WTC11 (cell line): ENCODE measurements around the gene TSPAN1. TPM values are rescaled to one million over a fixed set of nuclear protein-coding genes. Genes with fewer than 3 reads are reported as not detected.

ENCODE experiments used
- ATAC-seq: fragments of 200-7000 bp; cut with Tn5 transposase; 2 replicates; pipeline ENCODE4 v1.10.0; 2021; ENCODE audit warnings: mild to moderate bottlenecking, moderate library complexity
- CTCF ChIA-PET: fragments of 300-600 bp; sonication (Branson Sonifier 250); formaldehyde crosslinking; loops from one replicate; lab custom pipeline; 2021; ENCODE audit warnings: antibody characterized with exemption; lab: Charles Lee
- POLR2A ChIA-PET: fragments of 350-600 bp; sonication (Branson Sonifier 250); formaldehyde crosslinking; loops from one replicate; lab custom pipeline; 2021; ENCODE audit warnings: antibody characterized with exemption; lab: Charles Lee
- DNase-seq: peaks from one replicate; pipeline ENCODE4 v3.0.0; 2021; ENCODE audit warnings: low spot score
- H3K27ac Mint-ChIP-seq: 2 replicates; pipeline ENCODE4 v1.8.0; 2021; ENCODE audit warnings: mixed read lengths
- H3K27me3 Mint-ChIP-seq: 2 replicates; pipeline ENCODE4 v1.8.0; 2021; ENCODE audit warnings: low read depth, mild to moderate bottlenecking, moderate library complexity, mixed read lengths
- H3K36me3 Mint-ChIP-seq: 2 replicates; pipeline ENCODE4 v1.8.0; 2021; ENCODE audit warnings: mixed read lengths
- H3K4me1 Mint-ChIP-seq: 2 replicates; pipeline ENCODE4 v1.8.0; 2022; ENCODE audit warnings: mixed read lengths
- H3K4me3 Mint-ChIP-seq: 2 replicates; pipeline ENCODE4 v1.8.0; 2021; ENCODE audit warnings: mild to moderate bottlenecking, moderate library complexity, mixed read lengths
- H3K9me3 Mint-ChIP-seq: 2 replicates; pipeline ENCODE4 v1.8.0; 2021; ENCODE audit warnings: mixed read lengths
- ATF2 ChIP-seq: sonication (generic); formaldehyde crosslinking; IDR thresholded peaks from 2 replicates; pipeline ENCODE4 v1.8.1; 2022; ENCODE audit warnings: low read depth, missing genetic modification reagents, borderline replicate concordance
- ATF6 ChIP-seq: sonication (generic); formaldehyde crosslinking; IDR thresholded peaks from 2 replicates; pipeline ENCODE4 v1.8.1; 2023; ENCODE audit warnings: mild to moderate bottlenecking, missing genetic modification reagents
- CREM ChIP-seq: sonication (generic); formaldehyde crosslinking; IDR thresholded peaks from 2 replicates; pipeline ENCODE4 v1.8.1; 2022; ENCODE audit warnings: mild to moderate bottlenecking, missing genetic modification reagents, moderate library complexity
- E2F4 ChIP-seq: sonication (generic); formaldehyde crosslinking; IDR thresholded peaks from 2 replicates; pipeline ENCODE4 v1.8.1; 2022; ENCODE audit warnings: low read depth, mild to moderate bottlenecking, moderate library complexity, missing genetic modification reagents, borderline replicate concordance
- FOXK1 ChIP-seq: sonication (generic); formaldehyde crosslinking; IDR thresholded peaks from 2 replicates; pipeline ENCODE4 v1.8.0; 2022; ENCODE audit warnings: mild to moderate bottlenecking, moderate library complexity, missing genetic modification reagents
- FOXP4 ChIP-seq: sonication (generic); formaldehyde crosslinking; IDR thresholded peaks from 2 replicates; pipeline ENCODE4 v1.8.0; 2022; ENCODE audit warnings: mild to moderate bottlenecking, missing genetic modification reagents
- PRDM15 ChIP-seq: sonication (generic); formaldehyde crosslinking; IDR thresholded peaks from 2 replicates; pipeline ENCODE4 v1.8.0; 2022; ENCODE audit warnings: missing genetic modification reagents
- PREB ChIP-seq: sonication (generic); formaldehyde crosslinking; IDR thresholded peaks from 2 replicates; pipeline ENCODE4 v1.8.1; 2022; ENCODE audit warnings: mild to moderate bottlenecking, missing genetic modification reagents, moderate library complexity, borderline replicate concordance
- SP1 ChIP-seq: sonication (generic); formaldehyde crosslinking; conservative IDR thresholded peaks from 2 replicates; pipeline ENCODE4 v1.8.1; 2022; ENCODE audit warnings: missing genetic modification reagents
- ZMAT4 ChIP-seq: fragments of 250-450 bp; sonication (Bioruptor Pico); IDR thresholded peaks from 2 replicates; pipeline ENCODE4 v1.9.0; 2021; ENCODE audit warnings: mild to moderate bottlenecking
- ZNF532 ChIP-seq: fragments of 250-450 bp; sonication (Bioruptor Pico); IDR thresholded peaks from 2 replicates; pipeline ENCODE4 v1.9.0; 2021; ENCODE audit warnings: mild to moderate bottlenecking, borderline replicate concordance
- total RNA-seq: library from RNA; stranded (reverse); gene quantifications from 3 replicates; pipeline ENCODE4 v1.2.3, GENCODE V29; 2021

TSPAN1 gene
- total RNA-seq, 1 experiment from 2014 or later = 0.50 TPM

- no peak for TF ChIP-seq FOXP4 (CRISPR knock-in tag)
- TF ChIP-seq ZNF532 = no peak
- no peak for TF ChIP-seq FOXK1 (CRISPR knock-in tag)
Observed at GRCh38 chr1:46196609-46197008, 21.7 kb downstream of the TSPAN1 start (continued).

- no peak for TF ChIP-seq ZMAT4
- TF ChIP-seq PRDM15 (CRISPR knock-in tag) = no peak
- TF ChIP-seq PREB (CRISPR knock-in tag) = no peak
- TF ChIP-seq ATF2 (CRISPR knock-in tag) = no peak
- no peak for TF ChIP-seq E2F4
- TF ChIP-seq SP1 (CRISPR knock-in tag) = no peak
- TF ChIP-seq FOXK1 (CRISPR knock-in tag) = no peak
- no peak for TF ChIP-seq CREM (CRISPR knock-in tag)
- no peak for TF ChIP-seq ATF6 (CRISPR knock-in tag)
- POLR2A ChIA-PET = no interaction called here
- Mint-ChIP-seq H3K36me3 (peaks cover 6% of the 10 kb centered on the region; the same call in 1 of the 2 replicates), H3K4me1 (peaks cover 10% of the 10 kb centered on the region), H3K9me3 (no peaks in the 10 kb centered on the region), H3K27ac (no peak overlapping the region), H3K4me3 (peak overlapping the region; percentile 75), H3K27me3 (no peaks in the 10 kb centered on the region)
- ATAC-seq (peak; percentile 27), DNase-seq (no peak)
- CTCF ChIA-PET = interaction anchor here (0.6 to 5.0 kb wide), 3 partner anchors 19 to 50 kb away, joined by 3 to 55 read pairs (median 4); partner anchors contain the start of gene RAD54L
Observed at GRCh38 chr1:46197560-46197963, 22.7 kb downstream of the TSPAN1 start.
